ENCODE data around the gene RCVRN.
"Not testable (repeated sequence)": the region's sequence is repeated elsewhere in the genome, so short reads cannot be mapped to it uniquely, and the experiment has no call there.

RCVRN gene

GRCh38 chr17:9922012-9922848, 17.2 kb upstream of the RCVRN start:
- DNase-seq (ENCODE audit: low read depth), result no peak

GRCh38 chr17:9921216-9921615, 16.1 kb upstream of the RCVRN start:
- DNase-seq (ENCODE audit: low read depth), result not testable (repeated sequence)

- no peak for DNase-seq (ENCODE audit: low read depth)
Observed at GRCh38 chr17:9918804-9919352, 13.8 kb upstream of the RCVRN start.

- DNase-seq (ENCODE audit: low read depth), result no peak
Observed at GRCh38 chr17:9918352-9918751, 13.3 kb upstream of the RCVRN start.

- DNase-seq (ENCODE audit: low read depth), result no peak
Observed at GRCh38 chr17:9917801-9918200, 12.7 kb upstream of the RCVRN start.

GRCh38 chr17:9917131-9917530, 12.1 kb upstream of the RCVRN start:
- no peak for DNase-seq (ENCODE audit: low read depth)

- no peak for DNase-seq (ENCODE audit: low read depth)
Observed at GRCh38 chr17:9916108-9916507, 11.0 kb upstream of the RCVRN start.

GRCh38 chr17:9913476-9913875, 8.4 kb upstream of the RCVRN start:
- no peak for DNase-seq (ENCODE audit: low read depth)

GRCh38 chr17:9912121-9913099, 7.3 kb upstream of the RCVRN start:
- no peak for DNase-seq (ENCODE audit: low read depth)

- no peak for DNase-seq (ENCODE audit: low read depth)
Observed at GRCh38 chr17:9911089-9911488, 6.0 kb upstream of the RCVRN start.

GRCh38 chr17:9908649-9909042, 3.6 kb upstream of the RCVRN start:
- DNase-seq (ENCODE audit: low read depth), result no peak

- DNase-seq (ENCODE audit: low read depth), result no peak
Observed at GRCh38 chr17:9907883-9908648, 3.0 kb upstream of the RCVRN start.

- no peak for DNase-seq (ENCODE audit: low read depth)
Observed at GRCh38 chr17:9907131-9907530, 2.1 kb upstream of the RCVRN start.

- DNase-seq (ENCODE audit: low read depth), result no peak
Observed at GRCh38 chr17:9906616-9907015, 1.5 kb upstream of the RCVRN start.

GRCh38 chr17:9905902-9906301, 831 bp upstream of the RCVRN start:
- DNase-seq (ENCODE audit: low read depth), result no peak

GRCh38 chr17:9904277-9905077, 594 bp downstream of the RCVRN start:
- DNase-seq (ENCODE audit: low read depth), result no peak

GRCh38 chr17:9902120-9902519, 3.0 kb downstream of the RCVRN start:
- DNase-seq (ENCODE audit: low read depth), result no peak

- DNase-seq (ENCODE audit: low read depth), result peak; percentile 72
Observed at GRCh38 chr17:9900784-9901183, 4.3 kb downstream of the RCVRN start.

GRCh38 chr17:9900044-9900594, 5.0 kb downstream of the RCVRN start:
- no peak for DNase-seq (ENCODE audit: low read depth)

- no peak for DNase-seq (ENCODE audit: low read depth)
Observed at GRCh38 chr17:9899280-9900043, 5.6 kb downstream of the RCVRN start.

All from GM04504 (cell line).